Measurements from ENCODE around the gene LOXHD1.

Gene LOXHD1

GRCh38 chr18:46650681-46651080 is 6.3 kb downstream of the LOXHD1 start:
- Mint-ChIP-seq H3K27ac (no peak overlapping the region), H3K4me1 (no peaks in the 10 kb centered on the region), H3K36me3 (no peaks in the 10 kb centered on the region), H3K4me3 (no peak overlapping the region), H3K9me3 (no peaks in the 10 kb centered on the region), H3K27me3 (peaks cover 15% of the 10 kb centered on the region)
- no peak for ATAC-seq

- H3K4me3 Mint-ChIP-seq, result no peak overlapping the region
- H3K27ac Mint-ChIP-seq, result no peak overlapping the region
- ATAC-seq, result no peak
- no peaks in the 10 kb centered on the region for H3K9me3 Mint-ChIP-seq
- no peaks in the 10 kb centered on the region for H3K36me3 Mint-ChIP-seq
- H3K27me3 Mint-ChIP-seq, result peaks cover 15% of the 10 kb centered on the region
- no peaks in the 10 kb centered on the region for H3K4me1 Mint-ChIP-seq
Measured at GRCh38 chr18:46649071-46649862, 7.8 kb downstream of the LOXHD1 start.

DNA sequence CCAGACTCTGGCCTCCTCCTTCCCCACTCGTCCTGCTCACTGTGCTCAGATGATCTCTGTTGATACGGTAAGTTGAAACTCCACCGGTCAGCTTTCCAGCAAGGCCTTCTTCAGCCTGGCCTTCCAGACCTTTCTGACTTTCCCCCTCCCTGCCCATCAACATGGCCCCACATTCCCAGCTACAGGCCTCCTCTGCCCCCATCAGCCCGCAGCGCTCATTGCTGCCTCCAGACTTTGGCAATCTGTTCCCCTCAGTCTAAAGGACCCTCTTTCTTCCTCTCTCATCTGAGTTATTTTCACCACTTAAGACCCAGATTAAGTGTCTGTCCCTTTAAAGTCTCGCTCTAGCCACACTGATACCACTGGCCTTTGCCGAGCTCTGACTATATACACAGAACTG is 10.6 kb downstream of the LOXHD1 start:
- H3K4me1 Mint-ChIP-seq, result no peaks in the 10 kb centered on the region
- peaks cover 15% of the 10 kb centered on the region for H3K27me3 Mint-ChIP-seq
- no peaks in the 10 kb centered on the region for H3K9me3 Mint-ChIP-seq
- H3K4me3 Mint-ChIP-seq, result no peak overlapping the region
- H3K36me3 Mint-ChIP-seq, result no peaks in the 10 kb centered on the region
- peak; percentile 7 for ATAC-seq
- no peak overlapping the region for H3K27ac Mint-ChIP-seq

DNA sequence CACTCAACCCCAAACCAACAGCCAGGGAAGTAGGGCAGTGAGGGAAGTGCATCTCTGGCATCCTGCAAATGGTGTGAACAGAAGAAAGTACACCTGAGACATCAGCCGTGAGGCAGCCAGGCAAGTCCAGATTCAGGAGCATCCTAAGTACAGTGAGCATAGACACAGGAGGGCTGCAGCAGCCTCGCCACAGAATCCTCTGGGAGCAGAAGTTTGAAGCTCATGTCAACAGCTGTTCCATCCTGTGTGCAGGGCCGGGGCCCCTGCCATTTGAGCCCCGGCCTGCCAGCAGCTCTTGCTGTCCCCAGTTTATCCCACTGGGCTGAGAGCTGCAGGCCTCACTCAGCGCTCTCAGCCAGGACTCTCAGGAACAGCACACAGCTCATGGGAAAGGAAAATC is 14.5 kb downstream of the LOXHD1 start:
- H3K27ac Mint-ChIP-seq, result no peak overlapping the region
- no peak overlapping the region for H3K4me3 Mint-ChIP-seq
- no peaks in the 10 kb centered on the region for H3K9me3 Mint-ChIP-seq
- H3K27me3 Mint-ChIP-seq, result peaks cover 13% of the 10 kb centered on the region
- H3K4me1 Mint-ChIP-seq, result no peaks in the 10 kb centered on the region
- ATAC-seq, result no peak
- H3K36me3 Mint-ChIP-seq, result no peaks in the 10 kb centered on the region

GRCh38 chr18:46641917-46642316 is 15.1 kb downstream of the LOXHD1 start:
- Mint-ChIP-seq H3K27ac (no peak overlapping the region), H3K4me3 (no peak overlapping the region), H3K4me1 (no peaks in the 10 kb centered on the region), H3K36me3 (no peaks in the 10 kb centered on the region), H3K9me3 (no peaks in the 10 kb centered on the region), H3K27me3 (peaks cover 7% of the 10 kb centered on the region)
- no peak for ATAC-seq

DNA sequence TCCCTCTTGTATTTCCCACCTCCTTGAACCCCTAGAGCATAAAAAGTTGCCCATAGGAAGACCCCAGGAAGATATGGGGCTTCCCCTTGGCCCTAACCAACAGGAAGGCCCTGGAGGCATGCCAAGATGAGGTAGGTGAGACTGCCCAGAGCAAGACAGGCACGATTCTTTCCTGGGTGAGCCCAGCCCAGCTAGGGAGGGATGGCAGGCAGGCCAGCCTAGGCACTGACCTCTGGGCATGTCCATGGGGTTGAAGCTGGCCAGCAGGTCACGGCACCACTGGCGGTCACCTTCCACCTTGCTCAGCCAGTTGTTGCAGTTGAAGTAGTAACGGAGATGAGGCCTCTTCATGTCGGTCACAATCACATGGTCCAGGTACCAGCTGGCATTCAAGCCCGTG is 17.6 kb downstream of the LOXHD1 start:
- Mint-ChIP-seq H3K4me3 (no peak overlapping the region), H3K36me3 (no peaks in the 10 kb centered on the region), H3K27ac (no peak overlapping the region), H3K4me1 (no peaks in the 10 kb centered on the region), H3K27me3 (no peaks in the 10 kb centered on the region), H3K9me3 (peaks cover 3% of the 10 kb centered on the region)
- no peak for ATAC-seq

- Mint-ChIP-seq H3K9me3 (peaks cover 7% of the 10 kb centered on the region), H3K36me3 (no peaks in the 10 kb centered on the region), H3K4me1 (no peaks in the 10 kb centered on the region), H3K4me3 (no peak overlapping the region), H3K27me3 (no peaks in the 10 kb centered on the region), H3K27ac (no peak overlapping the region)
- no peak for ATAC-seq
Measured at GRCh38 chr18:46636040-46636630, 20.9 kb downstream of the LOXHD1 start.

DNA sequence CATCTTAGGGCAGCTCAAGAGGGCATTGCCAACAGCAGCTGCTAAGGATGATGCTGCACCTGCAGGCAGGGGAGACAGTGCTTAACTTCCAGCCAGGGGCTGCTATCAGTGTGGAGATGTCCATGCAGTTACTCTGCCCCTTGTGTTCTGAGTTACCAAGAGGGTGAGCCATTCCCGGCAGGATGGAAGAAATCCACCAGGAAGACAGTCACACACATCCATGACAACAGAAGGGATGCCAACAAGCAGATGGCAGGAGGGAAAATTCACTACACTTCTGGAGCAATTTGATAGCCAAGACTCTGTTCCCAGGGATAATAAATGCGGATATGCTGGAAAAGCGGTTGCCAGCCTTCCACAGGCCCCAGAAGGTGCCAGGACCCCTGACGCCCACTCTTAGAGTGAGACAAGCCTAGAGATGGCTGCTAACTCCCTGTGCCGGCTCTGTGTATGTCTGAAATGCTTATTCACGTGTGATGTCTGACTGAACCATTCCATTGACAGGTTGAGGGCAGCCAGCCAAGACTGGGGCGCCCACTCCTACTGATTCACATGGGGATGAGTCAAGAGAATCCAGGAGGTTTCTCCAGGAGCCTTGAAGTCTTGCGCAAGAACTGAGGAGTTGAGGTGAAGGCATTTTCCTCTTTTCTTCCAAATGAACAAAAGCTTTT is 24.5 kb downstream of the LOXHD1 start:
- no peaks in the 10 kb centered on the region for H3K4me1 Mint-ChIP-seq
- no peak overlapping the region for H3K27ac Mint-ChIP-seq
- no peak for ATAC-seq
- peaks cover under 1% of the 10 kb centered on the region for H3K27me3 Mint-ChIP-seq
- no peaks in the 10 kb centered on the region for H3K36me3 Mint-ChIP-seq
- H3K4me3 Mint-ChIP-seq, result no peak overlapping the region
- H3K9me3 Mint-ChIP-seq, result peaks cover 7% of the 10 kb centered on the region

- Mint-ChIP-seq H3K36me3 (no peaks in the 10 kb centered on the region), H3K9me3 (peaks cover 7% of the 10 kb centered on the region), H3K4me3 (no peak overlapping the region), H3K27ac (no peak overlapping the region), H3K4me1 (no peaks in the 10 kb centered on the region), H3K27me3 (peaks cover 10% of the 10 kb centered on the region)
- ATAC-seq, result no peak
Measured at GRCh38 chr18:46630991-46631390, 26.0 kb downstream of the LOXHD1 start.

DNA sequence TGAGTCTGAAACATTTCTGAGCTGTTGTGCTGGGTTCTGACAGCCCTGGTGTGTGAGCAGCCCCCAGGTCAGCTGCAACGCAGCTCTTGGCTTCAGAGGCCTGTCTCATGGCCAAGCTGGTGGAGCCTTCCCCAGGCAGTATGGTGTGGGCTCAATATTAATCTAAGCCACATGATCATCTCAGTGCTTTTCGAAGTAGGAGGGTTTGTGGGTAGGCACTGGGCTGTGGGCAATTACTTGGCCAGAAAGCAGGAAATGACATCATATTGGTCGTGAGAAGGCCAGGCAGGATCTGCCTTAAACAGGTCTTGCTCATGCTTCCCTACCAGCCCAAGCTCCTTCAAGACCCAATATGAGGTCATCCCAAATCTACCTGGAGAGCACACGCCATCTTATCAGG is 26.9 kb downstream of the LOXHD1 start:
- no peak for ATAC-seq
- Mint-ChIP-seq H3K4me1 (no peaks in the 10 kb centered on the region), H3K4me3 (no peak overlapping the region), H3K36me3 (no peaks in the 10 kb centered on the region), H3K27ac (no peak overlapping the region), H3K9me3 (peaks cover 7% of the 10 kb centered on the region), H3K27me3 (peaks cover 10% of the 10 kb centered on the region)

- no peak overlapping the region for H3K27ac Mint-ChIP-seq
- ATAC-seq, result no peak
- no peak overlapping the region for H3K4me3 Mint-ChIP-seq
- peaks cover 4% of the 10 kb centered on the region for H3K9me3 Mint-ChIP-seq
- peaks cover 17% of the 10 kb centered on the region for H3K27me3 Mint-ChIP-seq
- no peaks in the 10 kb centered on the region for H3K36me3 Mint-ChIP-seq
- H3K4me1 Mint-ChIP-seq, result no peaks in the 10 kb centered on the region
Measured at GRCh38 chr18:46629361-46629760, 27.7 kb downstream of the LOXHD1 start.

GRCh38 chr18:46628206-46628605 is 28.8 kb downstream of the LOXHD1 start:
- Mint-ChIP-seq H3K27me3 (peaks cover 20% of the 10 kb centered on the region), H3K4me3 (no peak overlapping the region), H3K36me3 (no peaks in the 10 kb centered on the region), H3K4me1 (no peaks in the 10 kb centered on the region), H3K27ac (no peak overlapping the region), H3K9me3 (peaks cover under 1% of the 10 kb centered on the region)
- no peak for ATAC-seq

- H3K27me3 Mint-ChIP-seq, result peaks cover 20% of the 10 kb centered on the region
Measured at GRCh38 chr18:46627136-46627535, 29.9 kb downstream of the LOXHD1 start.

DNA sequence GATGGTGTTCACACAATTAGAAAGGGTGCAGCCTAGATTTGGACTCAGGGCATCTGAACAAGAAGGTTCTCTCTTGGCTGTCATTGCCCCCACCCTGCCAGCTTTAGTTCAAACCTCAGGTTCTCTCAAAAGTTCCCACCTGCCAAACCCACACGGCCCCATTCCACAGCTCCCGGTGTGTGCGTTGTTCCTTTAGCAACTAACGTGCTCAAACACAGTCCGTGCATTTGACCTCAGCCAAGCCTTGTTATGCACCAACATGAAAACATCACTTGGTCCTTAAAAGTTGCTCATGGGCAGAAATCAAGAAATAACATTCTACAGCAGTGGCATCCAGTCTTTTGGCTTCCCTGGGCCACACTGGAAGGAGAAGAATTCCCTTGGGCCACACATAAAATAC is 32.0 kb downstream of the LOXHD1 start:
- H3K27ac Mint-ChIP-seq, result no peak overlapping the region
- no peaks in the 10 kb centered on the region for H3K4me1 Mint-ChIP-seq
- no peaks in the 10 kb centered on the region for H3K36me3 Mint-ChIP-seq
- no peak for ATAC-seq
- peaks cover 29% of the 10 kb centered on the region for H3K27me3 Mint-ChIP-seq
- H3K4me3 Mint-ChIP-seq, result no peak overlapping the region
- no peaks in the 10 kb centered on the region for H3K9me3 Mint-ChIP-seq

More at GRCh38 chr18:46627136-46627535, 29.9 kb downstream of the LOXHD1 start:
- no peak for ATAC-seq
- Mint-ChIP-seq H3K4me3 (no peak overlapping the region), H3K4me1 (no peaks in the 10 kb centered on the region), H3K36me3 (no peaks in the 10 kb centered on the region), H3K27ac (no peak overlapping the region), H3K9me3 (no peaks in the 10 kb centered on the region)

DNA sequence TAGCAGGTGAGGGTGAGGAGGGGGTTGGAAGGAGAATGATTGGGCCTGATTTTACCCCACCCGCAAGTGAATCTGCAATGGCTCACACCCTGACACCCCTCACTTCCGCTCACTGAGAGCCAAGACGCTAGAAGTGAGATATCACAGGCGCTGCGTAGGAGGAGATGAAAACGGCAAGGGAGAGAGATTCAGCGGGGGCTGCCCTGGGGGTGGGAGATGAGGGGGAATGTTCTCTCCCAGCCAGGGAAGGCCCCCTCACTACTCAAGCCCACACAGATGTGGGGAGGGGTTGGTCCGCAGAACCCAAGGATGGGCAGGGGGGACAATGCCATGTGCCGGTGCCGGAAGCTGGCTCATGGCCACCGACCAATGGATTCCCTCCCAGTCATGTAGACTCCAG is 32.9 kb downstream of the LOXHD1 start:
- Mint-ChIP-seq H3K36me3 (no peaks in the 10 kb centered on the region), H3K4me3 (no peak overlapping the region), H3K27me3 (peaks cover 32% of the 10 kb centered on the region), H3K9me3 (no peaks in the 10 kb centered on the region), H3K4me1 (no peaks in the 10 kb centered on the region), H3K27ac (no peak overlapping the region)
- no peak for ATAC-seq

DNA sequence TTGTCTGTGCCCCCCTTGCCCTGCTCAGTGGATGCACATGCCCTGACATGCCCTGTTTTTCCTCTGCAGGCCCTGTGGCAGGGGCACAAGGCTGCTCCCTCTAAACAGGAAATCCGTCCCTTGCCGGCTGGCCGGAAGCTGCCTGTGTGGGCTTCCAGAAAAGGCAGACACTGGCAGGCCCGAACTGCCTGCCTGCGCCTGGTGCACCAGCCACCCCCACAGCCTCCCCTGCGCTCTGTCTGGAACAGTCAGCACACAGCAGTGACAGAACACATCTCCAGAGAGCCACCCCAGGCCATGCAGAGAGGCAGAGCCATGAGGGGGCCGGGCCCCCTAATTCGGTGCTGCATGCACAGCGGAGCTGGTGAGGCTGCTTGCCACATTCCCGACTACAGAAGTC is 33.5 kb downstream of the LOXHD1 start:
- Mint-ChIP-seq H3K9me3 (no peaks in the 10 kb centered on the region), H3K4me1 (no peaks in the 10 kb centered on the region), H3K27me3 (peaks cover 32% of the 10 kb centered on the region), H3K27ac (no peak overlapping the region), H3K36me3 (no peaks in the 10 kb centered on the region), H3K4me3 (no peak overlapping the region)
- no peak for ATAC-seq

Measured in stimulated activated memory B cell treated with anti-CD40 and anti-IgM and Interleukin-4, amounts not matched to agents 10 μg/mL and 1 μg/mL and 100 μg/mL, for 72 hours (primary cell).